Activated B cell treated with CpG ODN at 0.5 μM for 24 hours (primary cell): ENCODE measurements around the gene ACTC1. TPM values are rescaled to one million over a fixed set of nuclear protein-coding genes. Genes with fewer than 3 reads are reported as not detected.

Experiments used
- total RNA-seq: library from RNA; stranded (reverse); gene quantifications from 2 replicates; pipeline ENCODE4 v1.2.3, GENCODE V29; 2022

ACTC1 gene
- total RNA-seq, 1 donor from 2014 or later: not detected

Other genes starting within 250 kb of the ACTC1 start
- 44.1 and 52.4 TPM in 2 replicates for gene GOLGA8B, start 211.9 kb downstream of the ACTC1 start, total RNA-seq
- gene GJD2, start 40.6 kb downstream of the ACTC1 start, total RNA-seq: not detected in 2 replicates
- 43.3 and 48.6 TPM in 2 replicates for gene AQR, start 174.2 kb upstream of the ACTC1 start, total RNA-seq
- 46.8 TPM in 2 replicates for gene ZNF770, start 192.7 kb upstream of the ACTC1 start, total RNA-seq